SK-N-MC (cell line): Measurements from ENCODE around the gene POLD4.

ENCODE experiments used
- EZH2 ChIP-seq: fragments of 200-600 bp; sonication (generic); IDR thresholded peaks from one replicate; pipeline ENCODE4 v1.6.1; 2017; ENCODE audit warnings: antibody characterized with exemption
- POLR2AphosphoS5 ChIP-seq: IDR thresholded peaks from 2 replicates; pipeline ENCODE4 v1.6.1; 2012; ENCODE audit warnings: mild to moderate bottlenecking, low read depth, low read length, borderline replicate concordance

- no peak for TF ChIP-seq EZH2
- no peak for TF ChIP-seq POLR2AphosphoS5
These were observed 38.9 kb upstream of the POLD4 start for GRCh38 chr11:67392183-67392715.
